GM19467 (cell line): Measurements from ENCODE around the gene GAMT.
"Not testable (repeated sequence)": the region's sequence is repeated elsewhere in the genome, so short reads cannot be mapped to it uniquely, and the experiment has no call there.

Source experiments
- ATAC-seq: cut with Tn5 transposase; IDR thresholded peaks from one replicate; pipeline ENCODE4 v1.9.1; 2021; ENCODE audit warnings: mild to moderate bottlenecking, moderate library complexity; ENCODE audit not compliant: unreplicated experiment

Gene GAMT

GRCh38 chr19:1434040-1434366 is 32.7 kb upstream of the GAMT start:
- no peak for ATAC-seq

DNA sequence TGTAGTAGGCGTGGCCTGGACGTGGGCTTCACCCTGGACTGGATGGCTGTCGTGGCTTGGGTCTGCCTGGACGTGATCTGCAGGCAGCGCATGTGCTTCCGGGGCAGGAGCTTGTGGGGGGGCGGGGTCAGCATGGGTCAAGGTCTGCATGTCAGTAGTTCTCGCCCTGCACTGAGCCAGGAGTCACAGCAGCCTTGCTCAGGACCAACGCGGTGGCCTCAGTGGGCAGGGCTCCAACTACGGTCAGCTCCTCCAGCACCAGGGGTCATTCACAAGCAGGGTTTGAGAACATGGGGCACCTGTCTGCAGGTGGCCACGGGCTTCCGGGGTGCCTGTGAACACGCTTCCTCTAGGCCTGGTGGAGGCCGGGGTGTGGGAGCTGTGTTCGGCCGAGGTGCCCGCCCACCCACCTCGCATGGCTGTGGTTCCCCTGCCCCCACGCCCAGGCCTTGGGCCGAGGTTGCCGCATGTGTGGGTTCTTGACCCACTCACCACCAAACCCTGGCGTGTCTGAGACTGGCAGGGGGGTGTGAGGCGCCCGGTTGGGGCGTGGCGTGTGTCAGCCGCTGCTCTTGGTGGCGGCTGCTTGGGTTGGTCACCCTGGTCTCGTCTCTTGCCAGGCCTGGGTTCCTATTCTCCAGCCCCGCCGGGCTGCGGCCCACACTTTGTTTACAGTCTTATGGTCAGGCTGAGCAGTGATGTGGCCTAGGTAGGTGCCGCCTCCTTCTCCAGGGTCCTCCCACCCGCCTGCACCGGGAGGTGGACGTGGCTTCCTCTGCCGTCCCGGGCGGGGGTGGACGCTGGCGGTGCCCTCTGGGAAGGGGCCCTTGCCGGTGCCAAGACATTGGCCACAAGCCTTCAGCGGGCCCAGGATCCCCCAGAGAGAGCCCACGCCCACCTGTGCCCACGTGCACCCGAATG is 32.0 kb upstream of the GAMT start:
- ATAC-seq = no peak

DNA sequence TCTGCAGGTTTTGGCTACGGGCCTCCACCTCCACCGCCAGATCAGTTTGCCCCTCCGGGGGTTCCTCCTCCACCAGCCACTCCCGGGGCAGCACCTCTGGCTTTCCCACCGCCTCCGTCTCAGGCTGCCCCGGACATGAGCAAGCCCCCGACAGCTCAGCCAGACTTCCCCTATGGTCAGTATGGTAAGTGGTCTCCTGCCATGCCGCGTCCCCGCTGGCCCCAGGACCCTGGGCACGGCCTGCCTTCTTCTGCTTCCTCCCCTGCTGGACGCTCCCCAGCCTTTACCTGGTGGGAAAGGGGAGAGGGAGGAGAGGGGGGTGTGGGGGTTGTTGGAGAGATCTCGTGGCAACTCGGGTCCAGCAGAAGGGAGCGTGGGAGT is 31.2 kb upstream of the GAMT start:
- ATAC-seq = no peak

DNA sequence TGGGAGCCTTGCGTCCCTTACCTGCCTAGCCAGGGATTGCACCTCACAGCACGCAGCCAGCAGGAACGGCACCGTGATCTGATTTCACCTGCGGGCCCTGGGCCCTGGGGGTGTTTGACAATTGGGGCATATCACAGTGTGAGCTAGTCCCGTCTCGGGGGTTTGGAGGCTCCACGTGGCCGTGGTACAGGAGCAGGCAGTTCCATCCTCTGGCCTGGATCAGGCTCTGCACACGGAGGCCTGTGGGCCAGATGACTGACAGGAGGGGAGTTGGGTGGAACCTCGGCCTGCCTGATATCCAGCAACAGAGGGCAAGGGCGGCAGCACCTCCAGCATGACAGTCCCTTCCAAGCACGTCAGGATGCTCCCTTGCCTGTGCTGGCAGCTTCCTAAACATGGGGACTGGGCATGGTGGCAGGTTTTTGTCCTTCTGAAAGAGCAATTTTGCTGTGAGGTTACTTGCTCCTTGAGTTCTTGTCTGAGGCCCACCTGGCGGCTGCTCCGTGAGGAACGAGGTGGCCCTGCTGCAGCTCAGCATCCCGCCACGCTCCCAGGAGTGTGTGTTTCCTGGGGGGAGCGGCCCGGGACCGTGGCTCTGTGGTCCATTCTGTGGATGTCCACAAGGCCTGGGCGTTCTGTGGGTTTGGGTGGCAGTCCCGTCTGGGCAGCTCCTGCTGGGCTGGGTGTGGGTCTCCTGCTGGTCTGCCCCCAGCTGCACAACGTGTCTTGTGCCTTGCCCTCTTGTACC is 30.6 kb upstream of the GAMT start:
- no peak for ATAC-seq

DNA sequence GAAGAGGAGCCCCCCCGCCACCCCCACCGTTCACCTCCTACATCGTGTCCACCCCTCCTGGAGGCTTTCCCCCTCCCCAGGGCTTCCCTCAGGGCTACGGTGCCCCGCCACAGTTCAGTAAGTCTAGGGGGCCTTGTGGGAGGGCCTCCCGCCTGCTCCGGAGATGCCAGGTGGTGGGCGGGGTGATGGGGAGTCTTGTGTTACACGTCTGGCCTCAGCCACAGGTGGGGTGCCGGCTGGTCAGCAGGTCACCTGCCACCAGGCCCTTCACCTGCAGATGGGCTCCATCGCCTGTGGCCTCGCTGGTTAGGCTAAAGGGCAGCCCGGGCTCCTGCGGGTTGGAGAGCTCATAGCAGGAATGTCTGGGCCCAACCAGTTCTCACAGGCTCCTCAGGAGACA is 28.9 kb upstream of the GAMT start:
- no peak for ATAC-seq

DNA sequence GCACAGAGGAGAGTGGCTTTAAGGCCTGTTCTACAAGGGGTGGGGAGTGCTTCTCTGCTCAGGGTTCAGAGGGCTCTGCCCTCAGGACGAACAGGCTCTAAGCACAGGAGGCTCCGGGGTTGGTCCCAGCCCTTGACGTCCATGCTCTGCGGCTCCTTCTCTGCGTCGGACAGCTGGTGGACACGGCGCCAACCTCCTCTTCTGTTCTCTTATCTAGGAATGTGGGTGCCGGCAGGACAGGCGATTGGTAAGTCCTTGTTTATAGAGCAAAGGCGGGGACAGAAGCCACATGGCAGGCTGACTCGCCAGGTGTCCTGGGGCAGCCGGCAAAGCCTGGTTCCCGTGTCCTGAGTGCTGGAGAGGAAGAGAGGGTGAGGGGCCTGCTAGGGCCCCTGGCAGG is 28.4 kb upstream of the GAMT start:
- no peak for ATAC-seq

DNA sequence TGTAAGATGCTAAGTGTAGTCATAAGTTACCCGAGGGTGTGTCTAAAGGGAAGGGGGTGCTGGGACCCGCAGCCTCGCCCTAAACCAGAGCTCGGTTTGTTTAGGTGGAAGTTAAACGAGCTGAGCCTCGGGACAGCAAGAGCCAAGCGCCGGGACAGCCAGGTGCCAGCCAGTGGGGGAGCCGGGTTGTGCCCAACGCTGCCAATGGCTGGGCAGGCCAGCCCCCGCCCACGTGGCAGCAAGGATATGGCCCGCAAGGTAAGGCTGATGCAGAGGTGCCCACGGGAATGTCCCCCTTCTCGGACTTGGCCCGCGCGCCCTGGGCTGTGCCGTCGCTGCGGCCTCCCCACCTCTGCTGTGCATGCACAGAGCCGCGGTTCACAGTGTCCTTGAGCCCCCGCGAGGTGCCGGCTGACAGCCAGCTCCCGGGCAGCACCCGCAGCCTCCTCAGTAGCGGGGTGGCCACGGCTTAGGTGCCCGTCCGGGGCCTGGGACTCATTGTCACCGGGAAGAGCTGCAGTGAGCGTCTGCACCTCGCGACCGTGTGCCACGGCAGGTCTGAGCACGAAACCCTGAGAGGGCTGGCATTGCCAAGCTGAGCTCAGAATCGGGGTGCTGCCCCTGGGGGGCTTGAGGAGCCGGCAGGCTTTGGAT is 27.5 kb upstream of the GAMT start:
- no peak for ATAC-seq

DNA sequence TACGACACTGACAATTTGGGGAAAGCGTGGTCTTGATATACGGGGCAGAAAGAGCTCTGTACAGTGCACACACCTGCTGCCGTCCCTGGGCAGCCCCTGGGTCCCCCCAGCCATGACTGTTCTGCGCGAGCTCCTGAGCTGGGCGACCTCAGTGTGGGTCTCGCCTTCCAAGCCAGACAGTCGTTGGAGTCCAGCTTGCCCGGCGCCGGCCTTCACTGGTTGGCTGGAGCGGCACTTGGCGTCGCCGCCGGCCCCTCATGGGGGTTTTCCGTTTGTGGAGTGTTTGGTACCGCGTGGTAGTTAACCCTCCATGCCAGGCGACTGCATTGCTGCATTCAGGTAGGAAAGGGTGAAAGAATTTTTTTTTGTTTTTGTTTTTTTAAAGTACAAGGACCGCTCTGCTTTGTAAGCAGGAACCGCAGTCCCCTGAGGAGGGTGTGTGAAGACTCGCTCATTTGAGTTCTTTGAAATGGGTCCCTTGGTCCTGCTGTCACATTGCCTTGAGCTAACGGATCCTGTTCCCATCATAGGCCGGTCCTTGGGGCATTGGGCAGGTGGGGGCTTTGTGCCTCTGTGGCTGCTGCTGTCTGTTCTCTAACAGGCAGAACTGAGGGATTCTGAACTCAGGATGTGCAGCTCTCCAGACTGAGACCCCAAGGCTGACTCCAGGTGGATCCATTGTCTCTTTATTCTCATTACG is 26.0 kb upstream of the GAMT start:
- ATAC-seq = no peak

DNA sequence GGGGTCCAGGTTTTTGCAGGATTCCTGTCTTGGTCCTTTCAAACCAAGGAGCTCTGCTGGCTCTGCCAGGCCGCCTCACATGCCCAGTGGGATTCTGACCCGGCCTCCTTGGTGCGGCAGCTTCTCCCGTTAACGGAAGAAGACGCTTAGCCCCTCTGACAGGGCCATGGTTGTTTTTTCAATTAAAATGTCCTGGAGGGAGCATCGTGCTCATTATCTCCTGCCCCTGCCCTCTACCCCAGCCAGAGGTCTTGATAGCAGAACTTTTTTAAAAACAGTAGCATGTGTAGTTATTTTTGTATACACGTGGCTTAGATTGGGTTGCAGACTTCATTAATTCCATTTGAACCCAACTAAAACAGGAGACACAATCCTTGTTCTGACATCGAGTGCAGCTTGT is 25.4 kb upstream of the GAMT start:
- no peak for ATAC-seq

DNA sequence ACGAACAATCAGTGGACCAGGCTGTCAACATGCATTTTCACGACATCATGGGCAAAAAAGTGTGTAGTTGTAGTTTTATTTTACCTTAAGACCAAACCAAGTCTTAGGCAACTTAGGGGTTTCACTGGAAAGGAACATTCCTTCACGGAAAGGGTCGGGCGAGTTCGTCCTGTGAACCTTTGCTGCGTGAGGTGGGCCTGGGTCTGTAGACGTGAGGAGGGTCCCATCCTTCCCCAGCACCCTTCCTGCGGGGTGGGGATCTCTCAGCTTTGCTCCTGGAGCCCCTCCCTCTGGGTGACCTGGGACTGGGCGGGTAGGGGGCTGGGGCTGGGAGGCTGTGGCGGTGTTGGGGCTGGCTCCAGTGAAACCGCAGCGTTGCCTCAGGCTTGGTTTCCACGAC is 24.6 kb upstream of the GAMT start:
- no peak for ATAC-seq

DNA sequence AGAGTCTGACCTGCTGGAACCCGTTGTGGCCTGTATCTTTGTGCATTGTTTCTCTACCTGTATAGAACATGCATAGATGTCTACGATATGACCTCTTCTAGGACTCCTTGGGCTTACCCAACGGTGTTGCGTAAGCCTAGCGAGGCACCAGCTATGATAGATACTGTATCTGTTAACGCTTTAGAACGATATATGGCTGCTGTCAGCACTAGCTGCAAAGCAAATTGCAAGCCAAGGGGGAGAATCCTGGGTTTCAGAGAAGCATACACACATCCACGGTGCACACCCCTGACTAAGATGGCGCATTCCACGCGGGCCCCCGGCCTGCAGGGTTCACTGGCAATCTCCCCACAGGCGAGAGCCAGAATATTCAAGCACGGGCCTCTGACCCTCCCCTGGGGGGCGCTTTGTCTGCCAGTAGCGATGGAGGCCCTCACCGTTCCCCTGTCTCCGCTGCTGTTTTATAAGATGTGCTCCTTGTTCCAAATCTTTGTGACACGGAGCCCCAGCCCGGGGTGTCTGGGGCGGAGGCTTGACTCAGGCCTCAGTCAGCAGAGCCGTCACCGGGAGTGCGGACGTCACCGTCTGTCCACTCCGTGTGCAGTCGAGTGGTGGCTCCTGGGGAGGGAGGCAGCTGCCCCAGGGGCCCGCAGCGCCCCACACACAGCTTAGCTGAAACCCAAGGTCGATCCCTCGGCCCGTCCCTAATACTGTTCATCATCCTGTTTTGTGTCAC is 23.9 kb upstream of the GAMT start:
- ATAC-seq = no peak

GRCh38 chr19:1424192-1424955 is 23.0 kb upstream of the GAMT start:
- no peak for ATAC-seq

GRCh38 chr19:1423436-1424191 is 22.3 kb upstream of the GAMT start:
- no peak for ATAC-seq

DNA sequence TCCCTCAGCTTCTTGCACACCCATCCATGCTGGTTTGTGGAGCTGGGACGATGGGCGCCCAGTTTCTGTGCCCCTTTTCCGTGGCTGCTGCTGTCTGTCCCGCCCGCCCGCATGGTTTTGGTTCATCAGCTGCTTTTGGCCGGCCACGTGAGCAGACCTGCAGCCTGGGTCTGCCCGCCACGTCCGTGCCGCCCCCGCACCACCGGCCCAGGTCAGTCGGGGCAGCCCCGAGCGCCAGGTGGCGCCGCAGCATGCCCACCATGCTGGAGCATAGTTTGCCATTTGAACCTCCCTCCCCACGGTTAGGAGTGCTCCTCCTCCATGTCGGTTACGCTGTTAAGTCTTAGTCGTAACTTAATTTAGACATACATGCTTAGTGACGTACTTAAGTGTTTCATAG is 21.6 kb upstream of the GAMT start:
- ATAC-seq = no peak

DNA sequence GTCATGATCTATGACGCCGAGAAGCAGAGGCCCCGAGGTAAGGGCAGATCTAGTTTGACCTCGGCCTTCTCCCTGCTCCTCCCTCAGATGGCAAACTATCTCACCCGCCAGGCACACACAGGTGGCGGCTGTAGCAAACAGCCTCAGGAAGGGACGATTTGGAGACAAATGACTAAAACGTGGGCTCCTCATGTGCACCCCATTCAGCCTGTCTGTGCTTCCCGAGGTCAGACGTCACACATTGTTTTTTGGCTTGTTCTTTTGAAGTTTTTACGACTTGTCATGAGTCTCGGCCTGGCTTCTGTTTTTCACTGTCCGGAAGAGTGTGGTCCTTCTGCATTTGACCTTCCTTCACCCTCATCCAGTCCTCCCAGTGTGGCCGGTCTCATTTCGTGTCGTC is 21.0 kb upstream of the GAMT start:
- ATAC-seq = no peak

- no peak for ATAC-seq
Observed at GRCh38 chr19:1421958-1422305, 20.6 kb upstream of the GAMT start.

DNA sequence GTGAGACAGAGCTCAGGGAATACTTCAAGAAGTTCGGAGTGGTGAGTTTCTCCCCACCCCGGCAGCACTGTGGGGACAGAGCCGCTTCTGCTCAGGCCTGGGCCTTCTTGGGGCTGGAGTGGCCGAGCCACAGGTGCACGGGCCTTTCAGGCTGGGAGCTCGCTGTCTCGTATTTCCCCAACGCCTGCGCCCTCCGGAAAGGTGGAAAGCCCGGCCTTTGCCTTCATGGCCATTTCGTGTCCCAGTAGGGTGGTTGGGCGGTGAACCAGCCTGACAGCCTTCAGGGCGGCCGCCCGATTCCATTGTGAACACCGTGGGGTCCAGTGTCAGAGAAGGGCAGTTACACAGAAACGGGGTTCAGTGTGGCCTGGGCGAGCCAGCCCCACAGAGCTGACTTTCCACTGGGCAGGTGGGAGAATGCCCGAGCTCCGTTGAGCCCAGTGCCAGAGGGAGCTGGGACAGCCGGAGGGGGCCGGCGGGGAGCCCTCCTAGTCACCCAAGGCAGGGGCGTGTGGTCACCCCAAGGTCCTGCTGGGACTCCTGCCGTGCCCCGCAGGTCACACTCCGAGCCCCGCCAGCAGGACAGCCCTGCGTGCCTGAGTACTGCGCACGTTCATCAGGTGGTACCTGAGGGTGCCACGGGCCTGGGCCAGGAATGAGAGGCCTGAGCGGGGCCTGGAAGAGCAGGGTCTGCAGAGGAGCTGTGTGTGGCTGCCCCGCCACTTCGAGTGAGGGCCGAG is 20.0 kb upstream of the GAMT start:
- no peak for ATAC-seq

GRCh38 chr19:1420590-1420989 is 19.2 kb upstream of the GAMT start:
- ATAC-seq = no peak

GRCh38 chr19:1420085-1420484 is 18.7 kb upstream of the GAMT start:
- not testable (repeated sequence) for ATAC-seq
